BE2C (cell line): ENCODE results near the gene SCRN1.

Experiments
- DNase-seq: peaks from one replicate; pipeline ENCODE4 v3.0.0-alpha.2; 2020
- H3K27me3 ChIP-seq: fragments of 250-450 bp; sonication (Bioruptor Pico); 2 replicates; pipeline ENCODE4 v1.5.1; 2020; ENCODE audit warnings: mild to moderate bottlenecking
- H3K36me3 ChIP-seq: fragments of 250-450 bp; sonication (Bioruptor Pico); 2 replicates; pipeline ENCODE4 v1.5.1; 2020; ENCODE audit warnings: mild to moderate bottlenecking
- H3K4me1 ChIP-seq: fragments of 250-450 bp; sonication (Bioruptor Pico); 2 replicates; pipeline ENCODE4 v1.5.1; 2020
- H3K4me3 ChIP-seq: 2 replicates; pipeline ENCODE4 v1.5.1; 2011; ENCODE audit warnings: low read depth, low read length
- H3K9me3 ChIP-seq: fragments of 250-450 bp; sonication (Bioruptor Pico); 2 replicates; pipeline ENCODE4 v1.5.1; 2020
- CTCF ChIP-seq: IDR thresholded peaks from 2 replicates; pipeline ENCODE4 v1.5.1; 2012; ENCODE audit warnings: mild to moderate bottlenecking, low read depth, low read length

Gene SCRN1

GRCh38 chr7:29884399-29885272 lies 105.0 kb downstream of the SCRN1 start:
- Histone ChIP-seq H3K9me3 (no peaks in the 10 kb centered on the region), H3K36me3 (no peaks in the 10 kb centered on the region), H3K4me3 (no peak overlapping the region), H3K4me1 (no peaks in the 10 kb centered on the region), H3K27me3 (no peaks in the 10 kb centered on the region)
- peak; percentile 46 for DNase-seq
- no peak for TF ChIP-seq CTCF

GRCh38 chr7:29883462-29884398 lies 105.9 kb downstream of the SCRN1 start:
- H3K9me3 ChIP-seq = no peaks in the 10 kb centered on the region
- no peak overlapping the region for H3K4me3 ChIP-seq
- H3K4me1 ChIP-seq = no peaks in the 10 kb centered on the region
- H3K36me3 ChIP-seq = no peaks in the 10 kb centered on the region
- no peak for TF ChIP-seq CTCF
- H3K27me3 ChIP-seq = no peaks in the 10 kb centered on the region
- DNase-seq = no peak

GRCh38 chr7:29882481-29882880 lies 107.1 kb downstream of the SCRN1 start:
- TF ChIP-seq CTCF = no peak

GRCh38 chr7:29881724-29882123 lies 107.9 kb downstream of the SCRN1 start:
- DNase-seq = no peak
- TF ChIP-seq CTCF = no peak
- Histone ChIP-seq H3K27me3 (no peaks in the 10 kb centered on the region; the same call in 1 of the 2 replicates), H3K4me1 (no peaks in the 10 kb centered on the region), H3K4me3 (no peak overlapping the region), H3K36me3 (no peaks in the 10 kb centered on the region), H3K9me3 (no peaks in the 10 kb centered on the region)

More at GRCh38 chr7:29882481-29882880, 107.1 kb downstream of the SCRN1 start:
- H3K36me3 ChIP-seq = no peaks in the 10 kb centered on the region
- no peak for DNase-seq
- no peaks in the 10 kb centered on the region for H3K4me1 ChIP-seq
- H3K4me3 ChIP-seq = no peak overlapping the region
- no peaks in the 10 kb centered on the region for H3K9me3 ChIP-seq
- H3K27me3 ChIP-seq = no peaks in the 10 kb centered on the region

- no peak overlapping the region for H3K4me3 ChIP-seq
- no peaks in the 10 kb centered on the region for H3K9me3 ChIP-seq
- DNase-seq = no peak
- no peaks in the 10 kb centered on the region for H3K4me1 ChIP-seq
- H3K36me3 ChIP-seq = no peaks in the 10 kb centered on the region
- no peaks in the 10 kb centered on the region; the same call in 1 of the 2 replicates for H3K27me3 ChIP-seq
- TF ChIP-seq CTCF = no peak
Measured at GRCh38 chr7:29879609-29880008, 110.0 kb downstream of the SCRN1 start.
